HL-60 (cell line): ENCODE results near the gene TEDC2.

Source experiments
- DNase-seq, 2 experiments: peaks; one replicate each; pipeline ENCODE4 v3.0.0-alpha.2; 2010 to 2020; ENCODE audit warnings: low read depth in 1 of 2, low spot score in 1 of 2
- H3K27ac ChIP-seq: fragments of 250-450 bp; sonication (Bioruptor Pico); replicated peaks from 2 replicates; pipeline ENCODE4 v1.5.1; 2020; ENCODE audit warnings: mild to moderate bottlenecking, moderate library complexity
- H3K27me3 ChIP-seq: fragments of 250-450 bp; sonication (Bioruptor Pico); 2 replicates; pipeline ENCODE4 v1.5.1; 2021; ENCODE audit warnings: mild to moderate bottlenecking, moderate library complexity; ENCODE audit not compliant: insufficient read depth, poor library complexity, severe bottlenecking
- H3K4me3 ChIP-seq: replicated peaks from 2 replicates; pipeline ENCODE4 v1.5.1; 2011; ENCODE audit warnings: mild to moderate bottlenecking, control low read depth, low read length; ENCODE audit not compliant: insufficient read depth
- GABPA ChIP-seq: IDR thresholded peaks from 2 replicates; pipeline ENCODE4 v1.6.1; 2012; ENCODE audit warnings: low read depth
- POLR2AphosphoS5 ChIP-seq: IDR thresholded peaks from 2 replicates; pipeline ENCODE4 v1.6.1; 2012; ENCODE audit warnings: low read depth
- REST ChIP-seq: IDR thresholded peaks from 2 replicates; pipeline ENCODE4 v1.6.1; 2012; ENCODE audit warnings: low read depth; ENCODE audit not compliant: insufficient replicate concordance
- SPI1 ChIP-seq: IDR thresholded peaks from 2 replicates; pipeline ENCODE4 v1.6.1; 2012; ENCODE audit warnings: low read depth, mild to moderate bottlenecking, borderline replicate concordance
- TF ChIP-seq, protein P1 (sequence below): IDR thresholded peaks from one replicate; pipeline ENCODE4 v1.5.1; 2011; ENCODE audit warnings: low read length, control low read depth, inconsistent platforms; ENCODE audit not compliant: insufficient read depth

The TEDC2 gene

GRCh38 chr16:2456551-2457153 is 3.3 kb upstream of the TEDC2 start:
- Histone ChIP-seq H3K27me3 (no peaks in the 10 kb centered on the region), H3K4me3 (no peak overlapping the region), H3K27ac (no peak overlapping the region)
- TF ChIP-seq GABPA = no peak
- TF ChIP-seq SPI1 = no peak
- TF ChIP-seq POLR2AphosphoS5 = no peak; the same call in 1 of the 2 replicates
- TF ChIP-seq, protein P1, sequence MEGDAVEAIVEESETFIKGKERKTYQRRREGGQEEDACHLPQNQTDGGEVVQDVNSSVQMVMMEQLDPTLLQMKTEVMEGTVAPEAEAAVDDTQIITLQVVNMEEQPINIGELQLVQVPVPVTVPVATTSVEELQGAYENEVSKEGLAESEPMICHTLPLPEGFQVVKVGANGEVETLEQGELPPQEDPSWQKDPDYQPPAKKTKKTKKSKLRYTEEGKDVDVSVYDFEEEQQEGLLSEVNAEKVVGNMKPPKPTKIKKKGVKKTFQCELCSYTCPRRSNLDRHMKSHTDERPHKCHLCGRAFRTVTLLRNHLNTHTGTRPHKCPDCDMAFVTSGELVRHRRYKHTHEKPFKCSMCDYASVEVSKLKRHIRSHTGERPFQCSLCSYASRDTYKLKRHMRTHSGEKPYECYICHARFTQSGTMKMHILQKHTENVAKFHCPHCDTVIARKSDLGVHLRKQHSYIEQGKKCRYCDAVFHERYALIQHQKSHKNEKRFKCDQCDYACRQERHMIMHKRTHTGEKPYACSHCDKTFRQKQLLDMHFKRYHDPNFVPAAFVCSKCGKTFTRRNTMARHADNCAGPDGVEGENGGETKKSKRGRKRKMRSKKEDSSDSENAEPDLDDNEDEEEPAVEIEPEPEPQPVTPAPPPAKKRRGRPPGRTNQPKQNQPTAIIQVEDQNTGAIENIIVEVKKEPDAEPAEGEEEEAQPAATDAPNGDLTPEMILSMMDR = no peak
- TF ChIP-seq REST = no peak
- no peak for DNase-seq

- DNase-seq = no peak
- Histone ChIP-seq H3K4me3 (no peak overlapping the region), H3K27ac (no peak overlapping the region), H3K27me3 (no peaks in the 10 kb centered on the region)
- no peak for TF ChIP-seq REST
- TF ChIP-seq, protein P1 = no peak
- TF ChIP-seq GABPA = no peak
- TF ChIP-seq SPI1 = no peak
- no peak for TF ChIP-seq POLR2AphosphoS5
Measured at GRCh38 chr16:2457267-2457666, 2.6 kb upstream of the TEDC2 start.

DNA sequence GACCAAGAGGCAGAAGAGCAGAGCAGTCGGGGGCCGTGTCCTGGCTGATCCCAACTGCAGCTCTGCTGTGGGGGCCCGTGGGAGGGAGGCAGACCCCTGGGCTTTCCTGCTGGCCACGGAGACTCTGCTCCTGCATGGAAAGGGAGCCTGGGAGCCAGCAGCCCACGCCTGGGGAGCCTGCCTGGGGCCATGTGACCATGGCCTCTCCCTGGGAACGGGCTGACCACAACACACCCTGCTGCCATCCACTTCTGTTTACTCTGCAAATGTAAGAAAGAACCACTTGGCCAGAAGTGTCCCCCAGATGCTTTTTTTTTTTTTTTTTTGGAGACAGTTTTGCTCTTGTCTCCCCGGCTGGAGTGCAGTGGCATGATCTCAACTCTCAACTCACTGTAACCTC is 2.0 kb upstream of the TEDC2 start:
- no peaks in the 10 kb centered on the region for H3K27me3 ChIP-seq
- H3K27ac ChIP-seq = no peak overlapping the region
- H3K4me3 ChIP-seq = no peak overlapping the region
- DNase-seq = no peak
- no peak for TF ChIP-seq GABPA
- TF ChIP-seq SPI1 = no peak
- no peak for TF ChIP-seq POLR2AphosphoS5
- TF ChIP-seq, protein P1 = no peak
- no peak for TF ChIP-seq REST
